Right kidney (tissue), 9 donors: ENCODE results near the gene DENND4C.
"Not testable (repeated sequence)": the region's sequence is repeated elsewhere in the genome, so short reads cannot be mapped to it uniquely, and the experiment has no call there.

Source experiments
- DNase-seq: peaks from one replicate; pipeline ENCODE4 v3.0.0-alpha.2; 2016
- long read RNA-seq, 8 donors: transcript quantifications; one replicate each; lab custom pipeline, GENCODE V29; 2026

The DENND4C gene
- long read RNA-seq, donor 1, partial matches to known transcripts, result 11,181 of 11,451 reads
- long read RNA-seq, donor 1, other reads (novel, unspliced or antisense), result 270 of 11,451 reads
- long read RNA-seq, donor 2, partial matches to known transcripts, result 6,155 of 6,378 reads
- long read RNA-seq, donor 2, other reads (novel, unspliced or antisense), result 223 of 6,378 reads
- long read RNA-seq, donor 3, partial matches to known transcripts, result 4,173 of 4,295 reads
- long read RNA-seq, donor 3, other reads (novel, unspliced or antisense), result 122 of 4,295 reads
- long read RNA-seq, donor 4, partial matches to known transcripts, result 7,335 of 7,519 reads
- long read RNA-seq, donor 4, other reads (novel, unspliced or antisense), result 184 of 7,519 reads
- long read RNA-seq, donor 5, partial matches to known transcripts, result 7,845 of 8,109 reads
- long read RNA-seq, donor 5, other reads (novel, unspliced or antisense), result 262 of 8,109 reads
- long read RNA-seq, donor 6, full-length matches to known transcripts, result 2 of 5,912 reads
- long read RNA-seq, donor 6, partial matches to known transcripts, result 5,731 of 5,912 reads
- long read RNA-seq, donor 6, other reads (novel, unspliced or antisense), result 179 of 5,912 reads
- long read RNA-seq, donor 7, partial matches to known transcripts, result 11,671 of 12,028 reads
- long read RNA-seq, donor 7, other reads (novel, unspliced or antisense), result 356 of 12,028 reads
- long read RNA-seq, donor 8, partial matches to known transcripts, result 6,006 of 6,178 reads
- long read RNA-seq, donor 8, other reads (novel, unspliced or antisense), result 171 of 6,178 reads

GRCh38 chr9:19230355-19231125 lies at the start of gene DENND4C:
Gene DENND4C, plus strand, starts transcription at chr9:19230693. Its CDS starts 45,482 bp downstream, at chr9:19276175.
- peak; percentile 97 for DNase-seq

GRCh38 chr9:19180991-19181390 lies 49.5 kb upstream of the DENND4C start:
- no peak for DNase-seq

- DNase-seq, result no peak
Observed at GRCh38 chr9:19181561-19181960, 48.9 kb upstream of the DENND4C start.

- peak; percentile 35 for DNase-seq
Observed at GRCh38 chr9:19184144-19184917, 46.2 kb upstream of the DENND4C start.

GRCh38 chr9:19185191-19185590 lies 45.3 kb upstream of the DENND4C start:
- no peak for DNase-seq

- no peak for DNase-seq
Observed at GRCh38 chr9:19186232-19186631, 44.3 kb upstream of the DENND4C start.

GRCh38 chr9:19188771-19189170 lies 41.7 kb upstream of the DENND4C start:
- no peak for DNase-seq

GRCh38 chr9:19192202-19193028 lies 38.1 kb upstream of the DENND4C start:
- DNase-seq, result no peak

GRCh38 chr9:19193029-19193324 lies 37.5 kb upstream of the DENND4C start:
- no peak for DNase-seq

GRCh38 chr9:19193358-19193973 lies 37.0 kb upstream of the DENND4C start:
- not testable (repeated sequence) for DNase-seq

GRCh38 chr9:19198406-19198805 lies 32.1 kb upstream of the DENND4C start:
- DNase-seq, result no peak

GRCh38 chr9:19199012-19199411 lies 31.5 kb upstream of the DENND4C start:
- no peak for DNase-seq

- DNase-seq, result no peak
Observed at GRCh38 chr9:19200229-19200628, 30.3 kb upstream of the DENND4C start.

GRCh38 chr9:19201899-19202891 lies 28.3 kb upstream of the DENND4C start:
- peak; percentile 15 for DNase-seq

- no peak for DNase-seq
Observed at GRCh38 chr9:19203058-19203457, 27.4 kb upstream of the DENND4C start.

GRCh38 chr9:19208653-19209052 lies 21.8 kb upstream of the DENND4C start:
- DNase-seq, result no peak

GRCh38 chr9:19209188-19209587 lies 21.3 kb upstream of the DENND4C start:
- no peak for DNase-seq

GRCh38 chr9:19213823-19214222 lies 16.7 kb upstream of the DENND4C start:
- no peak for DNase-seq

GRCh38 chr9:19216466-19216865 lies 14.0 kb upstream of the DENND4C start:
- no peak for DNase-seq
